Medulla oblongata (tissue), 1 donor: ENCODE data around the gene TTLL4.

ENCODE experiments used
- DNase-seq: peaks from one replicate; pipeline ENCODE4 v3.0.0-alpha.2; 2015; ENCODE audit errors: extremely low spot score

The TTLL4 gene

DNA sequence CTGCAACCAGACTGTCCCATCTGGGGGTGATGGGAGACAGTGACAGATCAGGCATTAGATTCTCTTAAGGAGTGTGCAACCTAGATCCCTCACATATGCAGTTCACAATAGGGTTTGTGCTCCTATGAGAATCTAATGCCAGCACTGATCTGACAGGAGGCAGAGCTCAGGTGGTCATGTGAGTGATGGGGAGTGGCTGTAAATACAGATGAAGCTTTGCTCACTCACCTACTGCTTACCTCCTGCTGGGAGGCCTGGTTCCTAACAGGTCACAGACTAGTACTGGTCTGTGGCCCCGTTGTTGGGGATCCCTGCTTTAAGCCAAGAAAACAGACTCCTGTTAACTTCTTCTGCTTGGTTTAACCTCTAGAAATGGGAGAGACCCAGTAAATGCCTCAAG is 74.5 kb downstream of the TTLL4 start:
- DNase-seq = no peak

DNA sequence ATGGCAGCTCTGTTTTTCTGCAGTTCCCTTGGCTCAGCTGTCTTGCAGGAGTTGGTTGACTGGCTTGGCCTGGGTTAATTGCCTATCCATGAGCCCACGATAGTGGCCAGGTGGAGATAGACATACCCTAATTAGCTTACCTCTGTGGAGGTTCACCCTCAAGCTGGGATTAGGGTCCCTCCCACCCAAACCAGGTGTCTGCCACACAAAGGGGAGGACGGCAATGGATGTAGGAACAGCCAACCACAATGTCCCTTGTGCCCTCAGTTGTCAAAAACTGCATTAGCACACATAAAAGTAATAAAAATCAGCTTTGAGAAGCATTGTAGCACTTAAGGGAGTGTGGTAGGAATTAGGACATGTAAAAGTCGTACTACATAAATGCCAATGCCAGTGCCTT is 75.5 kb downstream of the TTLL4 start:
- DNase-seq = no peak

DNA sequence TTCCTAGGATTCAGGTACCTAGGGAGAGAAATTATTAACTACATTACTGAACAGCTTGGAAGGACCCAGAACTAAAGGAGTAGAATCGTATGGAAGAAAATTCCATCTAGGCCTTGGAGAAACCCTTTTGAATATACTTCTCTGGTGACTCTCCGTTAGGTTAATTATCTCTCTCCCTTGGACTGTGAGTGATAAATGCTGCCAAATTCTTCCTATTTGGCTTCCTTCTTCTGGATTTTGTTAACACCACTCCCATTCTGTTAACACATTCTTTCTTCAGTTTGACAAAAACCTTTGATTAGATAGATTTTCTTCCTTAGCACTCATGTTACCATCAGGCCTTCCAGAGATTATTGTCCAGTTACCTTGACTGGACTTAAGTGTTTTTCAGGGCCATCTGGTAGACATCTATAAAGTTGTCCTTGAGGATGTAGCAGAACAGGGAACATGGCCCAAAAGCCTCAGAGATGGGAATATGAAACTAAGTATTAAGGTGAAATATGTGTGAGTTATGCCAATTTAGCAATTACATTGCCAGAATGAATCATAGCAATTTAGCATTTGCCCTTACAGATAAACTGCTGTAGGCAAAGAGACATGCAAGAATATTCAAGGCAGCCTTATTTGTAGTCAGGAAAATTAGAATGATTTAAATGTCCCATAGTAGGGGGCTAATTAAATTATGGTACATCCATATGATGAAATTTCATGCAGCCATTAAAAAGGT is 78.1 kb downstream of the TTLL4 start:
- DNase-seq = no peak

DNA sequence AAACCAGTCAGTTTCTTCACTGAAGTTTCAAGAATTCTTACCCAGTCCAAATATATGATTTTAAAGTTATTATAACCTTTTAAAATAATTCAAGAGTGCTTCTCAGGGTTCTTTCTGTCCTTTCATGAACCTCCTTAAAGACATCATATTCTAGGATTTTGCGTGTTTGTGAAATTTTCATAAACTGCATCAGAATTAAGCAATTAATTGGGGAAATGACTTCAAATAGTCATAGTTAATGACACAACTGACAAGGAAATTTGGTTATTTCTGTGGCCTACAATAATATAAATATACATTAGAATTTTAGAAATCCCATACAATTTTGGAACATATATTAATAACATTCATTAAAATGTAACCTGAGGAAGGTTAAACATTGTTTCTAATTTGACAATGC is 81.8 kb downstream of the TTLL4 start:
- no peak for DNase-seq

DNA sequence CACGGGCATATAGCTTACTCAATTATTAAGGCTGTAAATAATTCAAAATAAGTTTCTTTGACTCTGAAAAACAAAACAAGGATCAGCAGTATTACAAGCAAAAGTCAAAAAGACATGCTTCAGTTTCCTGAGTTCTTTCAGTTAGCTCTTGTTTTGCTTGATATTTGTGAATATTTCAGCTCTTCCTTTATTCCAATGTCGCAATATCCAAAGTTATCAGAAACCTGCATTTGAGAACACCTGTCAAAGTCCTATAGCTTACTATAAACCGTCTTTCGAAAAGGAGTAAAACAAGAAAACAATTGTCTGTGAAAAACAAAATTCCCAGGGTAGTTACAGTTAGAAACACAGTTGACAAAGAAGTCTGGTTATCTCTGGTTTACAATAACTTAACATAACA is 86.1 kb downstream of the TTLL4 start:
- DNase-seq = no peak

DNA sequence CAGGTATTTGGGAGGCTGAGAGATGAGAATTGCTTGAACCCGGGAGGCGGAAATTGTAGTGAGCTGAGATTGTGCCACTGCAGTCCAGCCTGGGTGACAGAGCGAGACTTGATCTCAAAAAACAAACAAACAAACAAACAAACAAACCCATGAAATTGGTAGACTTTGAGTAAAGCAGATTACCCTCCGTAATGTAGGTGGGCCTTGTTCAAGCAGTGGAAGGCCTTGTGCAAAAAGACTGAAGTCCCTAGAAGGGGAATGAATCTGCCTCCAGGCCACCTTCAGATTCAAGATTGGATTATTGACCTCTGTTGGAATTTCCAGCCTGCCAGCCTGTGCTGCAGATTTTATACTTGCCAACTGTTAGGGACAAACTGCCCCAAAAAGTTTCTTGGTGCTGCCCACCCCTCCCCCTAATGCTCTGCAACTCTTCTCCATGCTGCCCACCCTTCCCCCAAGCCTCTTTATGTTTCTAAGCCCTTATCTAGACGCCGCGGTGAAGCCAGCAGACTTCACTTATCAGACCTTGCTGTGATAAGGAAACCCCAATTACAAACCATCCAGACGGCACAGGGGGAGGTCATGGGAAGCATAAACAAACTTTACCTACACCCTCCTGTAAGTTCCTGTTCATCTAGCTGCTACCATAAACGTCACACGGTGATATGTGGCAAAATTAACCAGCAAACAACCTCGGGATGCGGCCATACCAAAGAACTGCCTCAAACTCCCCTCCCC is 88.3 kb downstream of the TTLL4 start:
- DNase-seq = no peak

DNA sequence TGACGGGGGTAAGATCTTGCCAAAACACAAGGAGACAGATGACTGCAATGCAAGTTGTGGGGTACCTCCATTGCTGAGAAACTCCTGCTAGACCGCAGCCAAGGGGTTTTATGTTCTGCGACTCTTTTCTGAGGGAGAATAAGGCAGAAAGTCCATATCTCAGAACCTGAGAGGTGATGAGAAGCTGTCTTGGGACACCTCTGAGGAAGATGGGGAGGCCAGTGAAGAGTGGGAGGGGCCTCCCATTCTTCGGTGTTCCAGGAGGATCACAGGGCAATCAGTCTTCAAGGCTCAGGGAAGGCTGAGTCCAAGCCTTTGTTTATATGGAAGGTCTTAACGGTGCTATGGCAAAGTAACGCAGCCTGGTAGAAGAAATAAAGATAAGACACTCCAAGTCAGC is 89.4 kb downstream of the TTLL4 start:
- no peak for DNase-seq

DNA sequence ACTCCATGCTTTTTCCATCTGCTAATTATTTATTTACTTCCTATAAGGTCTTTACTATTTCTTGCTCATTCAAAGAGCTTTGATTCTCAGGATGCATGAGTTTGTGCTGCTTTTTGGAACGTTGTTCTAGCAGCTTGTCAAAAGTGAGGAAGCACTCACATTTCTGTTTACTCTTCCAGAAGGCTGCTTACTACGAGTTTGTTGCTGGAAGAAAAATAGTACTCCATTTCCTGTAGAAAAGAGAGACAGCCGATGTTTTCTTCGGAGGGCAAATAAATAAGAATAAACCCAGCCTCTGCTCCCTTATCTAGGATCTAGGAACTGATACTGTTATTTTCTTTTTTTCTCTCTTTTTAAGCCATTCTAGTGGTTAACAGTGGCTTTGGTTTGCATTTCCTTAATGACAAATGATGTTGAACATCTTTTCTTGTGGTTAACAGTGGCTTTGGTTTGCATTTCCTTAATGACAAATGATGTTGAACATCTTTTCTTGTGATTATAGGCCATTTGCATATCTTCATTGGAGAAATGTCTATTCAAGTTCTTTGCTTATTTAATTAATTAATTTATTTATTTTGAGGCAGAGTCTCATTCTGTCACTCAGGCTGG is 91.9 kb downstream of the TTLL4 start:
- DNase-seq = no peak

DNA sequence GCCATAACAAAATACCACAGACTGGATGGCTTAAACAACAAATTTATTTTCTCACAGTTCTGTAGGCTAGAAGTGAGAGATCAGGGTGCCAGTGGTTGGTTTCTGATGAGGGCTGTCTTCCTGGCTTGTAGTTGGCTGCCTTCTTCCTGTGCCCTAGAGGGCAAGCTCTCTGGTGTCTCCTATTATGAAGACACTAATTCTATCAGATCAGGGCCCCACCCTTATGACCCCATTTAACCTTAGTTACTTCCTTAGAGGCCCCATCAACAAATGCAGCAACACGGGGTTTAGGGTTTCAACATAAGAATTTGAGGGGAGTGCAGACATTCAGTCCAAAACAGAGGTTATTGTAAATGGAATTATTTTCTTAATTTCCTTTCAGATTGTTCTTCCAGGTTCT is 94.2 kb downstream of the TTLL4 start:
- DNase-seq = no peak
